Left ventricle myocardium inferior (tissue), 1 donor: ENCODE data around the gene DCUN1D1. TPM values are rescaled to one million over a fixed set of nuclear protein-coding genes. Genes with fewer than 3 reads are reported as not detected.

Experiments used
- DNase-seq: peaks from one replicate; pipeline ENCODE4 v3.0.0-alpha.2; 2020
- H3K27ac ChIP-seq: fragments of 200-600 bp; replicated peaks from 2 replicates; pipeline ENCODE4 v1.8.0; 2021
- H3K27me3 ChIP-seq: fragments of 200-600 bp; 2 replicates; pipeline ENCODE4 v1.8.0; 2021; ENCODE audit warnings: low read depth
- H3K36me3 ChIP-seq: fragments of 200-600 bp; 2 replicates; pipeline ENCODE4 v1.8.0; 2021
- H3K4me1 ChIP-seq: fragments of 200-600 bp; 2 replicates; pipeline ENCODE4 v1.8.0; 2021
- H3K4me3 ChIP-seq: fragments of 200-600 bp; 2 replicates; pipeline ENCODE4 v1.8.0; 2021; ENCODE audit warnings: mild to moderate bottlenecking, moderate library complexity
- H3K9me3 ChIP-seq: fragments of 200-600 bp; replicated peaks from 2 replicates; pipeline ENCODE4 v1.8.0; 2021
- CTCF ChIP-seq: fragments of 200-600 bp; IDR thresholded peaks from 2 replicates; pipeline ENCODE4 v1.8.0; 2021; ENCODE audit warnings: antibody characterized with exemption, mild to moderate bottlenecking, borderline replicate concordance
- intact Hi-C: fragments of 100-400 bp; cut with micrococcal nuclease; formaldehyde crosslinking; loops from one replicate; pipeline ENCODE4 v1.11.0; 2022
- total RNA-seq: library from RNA; stranded (reverse); fragmentation: NEBNext Ultra II Directional; extraction: Animal tissue kit (Norgen Biotek cat#: 25700); gene quantifications from one replicate; pipeline ENCODE4 v1.2.1, GENCODE V29; 2021
- donor health status: DM: no; HTN: yes; CAD: no; lungs with severe emphysema.

DCUN1D1 gene
- total RNA-seq, 1 donor from 2014 or later: 31.7 TPM

GRCh38 chr3:182972387-182972786 lies 8.0 kb downstream of the DCUN1D1 start:
- no peak for TF ChIP-seq CTCF
- no peak overlapping the region for H3K27ac ChIP-seq
- intact Hi-C loops: no loop called here
- no peaks in the 10 kb centered on the region for H3K27me3 ChIP-seq
- no peaks in the 10 kb centered on the region for H3K36me3 ChIP-seq
- H3K4me1 ChIP-seq: peaks cover 26% of the 10 kb centered on the region
- H3K4me3 ChIP-seq: no peak overlapping the region
- no peak for DNase-seq
- no peaks in the 10 kb centered on the region for H3K9me3 ChIP-seq

GRCh38 chr3:182971637-182972036 lies 8.7 kb downstream of the DCUN1D1 start:
- no peaks in the 10 kb centered on the region for H3K36me3 ChIP-seq
- no peak for TF ChIP-seq CTCF
- no peaks in the 10 kb centered on the region for H3K27me3 ChIP-seq
- H3K9me3 ChIP-seq: no peaks in the 10 kb centered on the region
- intact Hi-C loops: no loop called here
- H3K27ac ChIP-seq: no peak overlapping the region
- H3K4me3 ChIP-seq: no peak overlapping the region
- H3K4me1 ChIP-seq: peaks cover 27% of the 10 kb centered on the region
- DNase-seq: no peak

GRCh38 chr3:182970811-182971418 lies 9.4 kb downstream of the DCUN1D1 start:
- H3K27me3 ChIP-seq: no peaks in the 10 kb centered on the region
- H3K4me3 ChIP-seq: no peak overlapping the region
- H3K27ac ChIP-seq: no peak overlapping the region
- DNase-seq: no peak
- H3K36me3 ChIP-seq: no peaks in the 10 kb centered on the region
- no peak for TF ChIP-seq CTCF
- H3K4me1 ChIP-seq: peaks cover 33% of the 10 kb centered on the region
- intact Hi-C loops: no loop called here
- no peaks in the 10 kb centered on the region for H3K9me3 ChIP-seq

GRCh38 chr3:182969853-182970252 lies 10.5 kb downstream of the DCUN1D1 start:
- intact Hi-C loops: no loop called here
- no peak overlapping the region for H3K4me3 ChIP-seq
- no peak overlapping the region for H3K27ac ChIP-seq
- H3K27me3 ChIP-seq: no peaks in the 10 kb centered on the region
- no peak for DNase-seq
- peaks cover 34% of the 10 kb centered on the region for H3K4me1 ChIP-seq
- no peaks in the 10 kb centered on the region for H3K36me3 ChIP-seq
- no peaks in the 10 kb centered on the region for H3K9me3 ChIP-seq
- TF ChIP-seq CTCF: no peak

- TF ChIP-seq CTCF: no peak
- Histone ChIP-seq H3K36me3 (no peaks in the 10 kb centered on the region), H3K27me3 (no peaks in the 10 kb centered on the region), H3K4me3 (no peak overlapping the region), H3K27ac (no peak overlapping the region), H3K4me1 (peaks cover 34% of the 10 kb centered on the region), H3K9me3 (no peaks in the 10 kb centered on the region)
- intact Hi-C loops: no loop called here
- no peak for DNase-seq
These were observed 11.1 kb downstream of the DCUN1D1 start for GRCh38 chr3:182969277-182969676.
